Activated CD4-positive, CD25-positive, alpha-beta regulatory T cell (primary cell): ENCODE results near the gene TSG101.

Experiments
- DNase-seq, 4 experiments: peaks; one replicate each; lab custom pipeline; 2025; lab: John Stamatoyannopoulos, UW

The TSG101 gene

DNA sequence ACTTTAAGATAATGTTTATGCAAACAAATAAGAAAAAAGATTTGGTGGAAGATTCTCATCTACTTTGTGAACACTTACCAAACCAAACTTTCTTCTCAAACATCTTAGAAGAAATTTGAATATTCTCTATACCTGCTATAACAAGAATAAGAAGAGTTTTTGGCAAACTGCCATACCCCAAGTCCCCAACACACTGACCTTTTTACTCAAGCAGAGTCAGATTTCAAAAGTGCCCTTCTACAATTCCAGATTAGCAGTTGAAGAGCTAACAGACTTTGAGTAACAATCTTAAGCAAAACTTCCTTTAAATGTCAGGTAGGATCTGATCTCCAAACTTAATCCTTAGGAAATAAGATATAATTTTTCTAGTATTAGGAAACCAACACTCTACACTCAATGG lies 33.9 kb downstream of the TSG101 start:
- no peak for DNase-seq

DNA sequence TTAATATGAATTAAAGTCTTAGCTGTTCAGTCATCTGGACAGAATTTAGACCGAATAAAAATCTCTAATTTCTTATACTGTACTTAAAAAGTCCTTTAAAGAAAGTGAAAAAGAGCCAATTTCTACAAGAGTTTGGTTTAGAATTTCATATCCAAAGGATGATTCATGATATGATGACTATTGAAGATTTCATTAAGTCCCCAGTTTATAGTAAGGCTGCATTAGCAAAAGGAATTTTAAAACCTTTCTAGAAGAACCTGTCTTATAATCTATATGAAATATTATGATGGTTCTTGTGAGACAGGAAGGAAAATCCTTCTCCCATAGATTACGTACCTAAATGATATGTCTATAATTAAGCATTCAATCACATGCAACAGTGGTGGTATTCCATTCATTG lies 34.8 kb downstream of the TSG101 start:
- DNase-seq = no peak

DNA sequence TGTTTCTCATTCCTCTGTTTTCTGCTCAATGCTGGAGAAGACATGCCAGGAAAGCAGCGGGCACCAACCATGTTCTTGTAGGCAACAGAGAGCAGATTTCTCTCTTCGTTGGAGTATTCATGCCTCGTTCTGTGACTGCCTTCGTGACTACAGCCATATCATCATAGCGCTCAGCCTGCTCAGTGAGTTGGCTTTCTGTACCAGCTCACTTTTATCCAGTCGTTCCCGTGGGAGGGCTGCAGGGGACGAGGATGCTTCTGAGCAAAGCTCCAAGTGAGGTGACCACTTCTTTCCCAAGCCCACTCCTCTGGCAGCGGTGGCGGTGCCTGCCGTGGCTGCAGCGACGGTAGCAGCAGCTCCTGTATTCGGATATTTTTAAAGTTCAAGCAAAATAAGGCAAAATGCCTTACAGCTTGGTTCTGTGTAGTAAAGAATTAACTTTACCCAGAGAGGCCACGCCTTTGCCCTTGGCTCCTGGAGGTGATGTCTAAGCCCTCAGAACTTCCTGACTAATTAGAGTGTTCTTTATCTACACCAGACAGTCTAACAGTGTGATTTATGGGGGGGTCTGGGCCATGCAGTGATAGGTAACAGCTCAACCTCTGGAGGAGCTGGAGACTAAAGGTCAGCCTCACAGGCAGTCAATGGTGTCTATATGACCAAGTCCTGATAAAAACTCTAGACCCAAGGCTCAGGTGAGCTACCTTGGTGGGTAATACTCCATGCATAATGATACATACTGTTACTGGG lies 35.8 kb downstream of the TSG101 start:
- no peak for DNase-seq

DNA sequence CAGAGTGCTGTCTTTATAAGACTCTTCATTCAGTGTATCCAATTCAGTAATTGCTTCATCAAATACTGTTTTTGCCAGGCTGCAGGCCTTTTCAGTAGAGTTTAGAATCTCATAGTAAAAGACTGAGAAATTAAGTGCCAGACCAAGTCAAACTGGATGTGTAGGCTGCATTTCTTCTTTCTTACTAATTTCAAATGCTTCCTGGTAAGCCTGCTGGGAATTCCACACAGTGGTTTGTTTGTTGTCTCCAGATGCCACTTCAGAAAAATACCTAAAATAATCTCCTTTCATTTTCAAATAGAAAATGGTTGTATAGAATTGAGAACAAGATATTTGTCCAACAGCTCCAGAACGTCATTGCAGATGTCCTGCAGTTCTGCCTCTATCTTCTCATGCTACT lies 36.4 kb downstream of the TSG101 start:
- no peak for DNase-seq

GRCh38 chr11:18485913-18486528 lies 40.7 kb downstream of the TSG101 start:
- DNase-seq = no peak

- DNase-seq = no peak
Measured at GRCh38 chr11:18479063-18479462, 47.7 kb downstream of the TSG101 start.

DNA sequence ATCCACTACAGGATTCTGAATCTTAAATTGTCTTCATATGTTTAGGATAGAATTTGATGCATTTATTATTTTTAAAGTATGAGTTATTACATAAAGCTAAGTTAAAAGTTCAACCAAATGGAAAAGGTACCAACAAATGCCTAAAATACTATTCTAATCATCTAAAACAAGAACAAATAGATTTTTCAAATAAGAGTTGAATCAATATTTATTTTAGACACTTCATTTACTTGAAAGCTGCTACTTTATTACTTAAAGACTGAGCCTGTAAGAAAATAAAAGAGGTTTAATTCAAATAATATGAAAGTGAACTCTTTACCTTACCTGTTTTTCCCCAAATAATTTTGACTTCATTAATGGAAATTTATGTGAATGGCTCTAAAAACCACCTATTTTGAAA lies 54.2 kb downstream of the TSG101 start:
- DNase-seq = no peak

DNA sequence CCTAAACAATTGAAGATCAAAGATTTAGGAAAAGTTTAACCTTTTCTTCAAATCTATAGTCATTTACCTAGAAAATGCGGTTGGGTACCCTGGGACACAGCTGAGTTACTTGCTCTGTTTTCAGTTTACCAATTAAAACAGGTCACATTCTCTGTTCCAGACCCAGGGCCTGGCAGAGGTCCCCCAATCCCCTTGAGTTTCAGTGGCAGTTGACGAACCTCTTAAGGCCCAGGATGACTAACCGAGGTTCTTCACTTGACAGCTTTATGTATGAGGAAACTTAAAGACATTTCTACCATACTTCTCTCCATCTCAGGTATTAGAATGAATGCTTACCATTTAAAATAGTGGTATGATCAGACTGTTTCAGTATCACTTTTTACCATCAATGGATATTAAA lies 54.7 kb downstream of the TSG101 start:
- no peak for DNase-seq

GRCh38 chr11:18468961-18469360 lies 57.8 kb downstream of the TSG101 start:
- DNase-seq = no peak

DNA sequence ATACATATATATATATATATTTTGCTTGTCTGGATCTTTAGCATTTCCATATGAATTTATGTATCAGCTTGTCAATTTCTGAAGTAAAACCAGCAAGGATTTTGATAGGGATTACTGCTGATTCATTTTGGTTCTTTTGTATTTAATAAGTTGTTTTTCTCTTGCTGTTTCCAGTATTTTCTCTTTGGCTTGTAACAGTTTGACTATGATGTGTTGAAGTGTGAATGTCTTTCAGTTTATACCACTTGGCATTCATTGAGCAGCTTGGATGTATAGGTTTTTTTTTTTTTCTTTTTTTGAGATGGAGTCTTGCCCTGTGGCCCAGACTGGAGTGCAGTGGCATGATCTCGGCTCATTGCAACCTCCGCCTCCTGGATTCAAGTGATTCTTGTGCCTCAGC lies 58.7 kb downstream of the TSG101 start:
- no peak for DNase-seq

GRCh38 chr11:18466402-18466801 lies 60.3 kb downstream of the TSG101 start:
- no peak for DNase-seq

DNA sequence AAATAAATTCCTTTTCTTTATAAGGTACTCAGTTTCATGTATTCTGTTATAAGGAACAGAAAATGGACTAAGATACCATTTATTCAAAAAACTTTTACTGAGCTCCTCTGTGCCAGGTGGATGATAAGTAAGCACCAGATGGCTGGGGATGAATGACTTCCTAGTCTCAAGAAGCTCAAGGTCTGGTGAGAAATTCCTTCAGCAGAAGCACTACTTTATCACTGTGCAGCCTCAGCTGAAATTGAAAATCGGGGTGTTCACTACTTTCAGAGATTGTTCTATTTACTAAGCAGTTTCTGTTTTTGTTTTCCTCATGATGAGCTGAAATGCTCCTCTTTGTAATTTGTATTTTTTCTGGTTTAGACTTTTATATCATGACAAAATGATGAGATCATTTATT lies 63.3 kb downstream of the TSG101 start:
- no peak for DNase-seq

GRCh38 chr11:18461909-18462308 lies 64.8 kb downstream of the TSG101 start:
- no peak for DNase-seq

- DNase-seq = no peak
Measured at GRCh38 chr11:18459634-18460033, 67.1 kb downstream of the TSG101 start.

GRCh38 chr11:18457450-18457849 lies 69.3 kb downstream of the TSG101 start:
- DNase-seq = no peak

DNA sequence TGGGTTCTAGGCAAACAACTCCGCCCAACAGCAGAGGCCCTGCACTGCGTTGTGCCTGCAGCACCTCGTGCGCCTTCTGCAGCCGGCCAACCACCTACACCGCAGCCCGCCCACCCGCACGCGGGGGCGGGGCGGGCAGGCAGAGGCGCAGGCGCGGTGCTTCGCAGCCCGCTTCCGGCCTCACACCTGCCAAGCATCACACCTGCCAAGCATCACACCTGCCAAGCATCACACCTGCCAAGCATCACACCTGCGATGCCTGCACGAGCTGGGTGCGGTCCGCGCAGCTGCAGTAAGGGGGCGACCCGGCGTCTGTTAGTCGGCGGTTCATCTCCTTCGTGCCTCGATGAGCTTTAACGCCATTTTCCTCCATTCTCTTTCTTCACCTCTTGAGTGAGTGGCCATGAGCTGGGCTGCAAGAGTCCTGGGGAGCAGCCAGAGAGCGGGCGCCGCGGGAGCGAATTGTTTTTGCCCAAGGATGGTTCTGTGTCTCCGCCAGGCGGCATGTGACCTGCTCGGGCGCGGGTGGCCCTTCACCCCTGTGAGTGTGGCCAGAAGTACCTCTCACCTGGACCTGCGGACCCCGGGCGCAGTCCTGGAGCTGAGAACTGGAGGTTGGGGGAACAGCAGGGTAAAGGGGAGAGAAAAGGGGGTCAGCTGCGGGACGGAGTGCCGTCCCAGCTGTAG lies 70.9 kb downstream of the TSG101 start, which contains the start of gene LDHAL6A:
Gene LDHAL6A, plus strand, starts transcription at position 171 of the 687 bp plus-strand sequence. CDS start 825 bp downstream, outside the sequence.
- DNase-seq = no peak

DNA sequence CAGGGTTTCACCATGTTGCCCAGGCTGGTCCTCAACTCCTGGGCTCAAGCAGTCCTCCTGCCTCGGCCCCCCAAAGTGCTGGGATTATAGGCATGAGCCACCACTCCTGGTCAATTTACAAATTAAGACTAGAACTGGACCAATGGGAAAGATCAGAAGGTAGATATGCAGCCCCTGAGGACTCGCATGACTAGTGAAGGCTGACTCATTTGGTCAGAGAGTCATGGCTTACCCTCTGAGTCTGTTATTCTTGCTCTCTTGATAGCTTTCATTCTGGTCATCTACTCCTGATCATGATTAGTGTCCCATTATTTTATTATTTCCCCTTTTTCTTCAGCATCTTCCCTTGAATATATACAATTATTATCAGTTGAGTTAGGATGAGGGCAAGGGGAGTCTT lies 73.8 kb downstream of the TSG101 start:
- DNase-seq = no peak

DNA sequence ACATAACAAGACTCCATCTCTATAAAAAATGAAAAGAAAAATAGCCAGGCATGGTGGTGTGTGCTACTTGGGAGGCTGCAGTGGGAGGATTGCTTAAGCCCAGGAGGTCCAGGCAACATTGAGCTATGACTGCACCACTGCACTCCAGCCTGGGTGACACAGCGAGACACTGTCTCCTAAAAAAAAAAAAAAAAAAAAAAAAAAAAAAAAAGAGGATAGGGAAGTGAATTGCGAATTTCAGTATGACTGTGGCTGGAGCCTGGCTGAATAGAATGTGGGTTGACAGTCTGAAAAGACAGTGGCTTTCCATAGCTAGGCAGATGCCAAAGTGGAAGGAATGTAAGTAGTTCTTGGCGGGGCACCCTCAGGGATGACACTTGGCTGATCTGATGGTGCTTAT lies 77.5 kb downstream of the TSG101 start:
- no peak for DNase-seq

DNA sequence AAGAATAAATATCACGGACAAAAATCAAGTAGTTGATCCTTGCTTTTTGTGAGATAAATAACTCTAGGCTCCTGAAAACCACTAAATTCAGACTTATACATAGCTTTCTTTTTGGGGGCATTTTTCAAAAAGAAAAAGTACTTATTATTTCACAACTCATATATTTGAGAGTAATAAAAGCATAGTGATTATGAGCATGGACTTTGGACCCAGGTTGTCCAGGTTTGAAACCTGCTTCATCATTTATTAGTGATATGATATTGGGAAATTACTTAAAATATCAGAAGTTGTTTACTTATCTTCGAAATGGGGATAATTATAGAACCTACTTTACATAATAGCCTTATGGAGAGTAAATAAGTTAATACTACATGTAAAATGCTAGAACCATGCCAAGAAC lies 88.1 kb downstream of the TSG101 start:
- no peak for DNase-seq
